Right ventricle myocardium inferior (tissue), 1 donor: Measurements from ENCODE around the gene RAB11FIP3. TPM values are rescaled to one million over a fixed set of nuclear protein-coding genes. Genes with fewer than 3 reads are reported as not detected.
"Not testable (repeated sequence)": the region's sequence is repeated elsewhere in the genome, so short reads cannot be mapped to it uniquely, and the experiment has no call there.

Source experiments
- ATAC-seq: fragments of 200-7000 bp; cut with Tn5 transposase; one replicate; pipeline ENCODE4 v1.9.1; 2020; ENCODE audit warnings: mild to moderate bottlenecking, moderate library complexity
- DNase-seq: peaks from one replicate; pipeline ENCODE4 v3.0.0; 2021; ENCODE audit errors: missing footprints
- intact Hi-C: fragments of 100-400 bp; cut with DNase I; formaldehyde crosslinking; loops from one replicate; pipeline ENCODE4 v1.11.0; 2022
- total RNA-seq: library from RNA; stranded (reverse); fragmentation: NEBNext Ultra II Directional; extraction: Animal tissue kit (Norgen Biotek cat#: 25700); gene quantifications from one replicate; pipeline ENCODE4 v1.2.1, GENCODE V29; 2021
- donor health status: DM: no; HTN: yes; CAD: no; lungs with severe emphysema.

The RAB11FIP3 gene
- total RNA-seq, 1 donor from 2014 or later = 23.3 TPM

- intact Hi-C loops = no loop called here
- DNase-seq (no peak), ATAC-seq (no peak)
Observed at GRCh38 chr16:476039-476438, 50.6 kb downstream of the RAB11FIP3 start.

GRCh38 chr16:477301-478157 lies 52.1 kb downstream of the RAB11FIP3 start:
- intact Hi-C loops = no loop called here
- peak; percentile 26 for ATAC-seq

GRCh38 chr16:478287-478686 lies 52.8 kb downstream of the RAB11FIP3 start:
- DNase-seq, intact Hi-C loops, ATAC-seq: not testable (repeated sequence)

More at GRCh38 chr16:477301-478157, 52.1 kb downstream of the RAB11FIP3 start:
- DNase-seq = no peak

- ATAC-seq (no peak), DNase-seq (no peak)
- intact Hi-C loops = no loop called here
Observed at GRCh38 chr16:482468-483185, 57.2 kb downstream of the RAB11FIP3 start.

GRCh38 chr16:483341-484075 lies 58.1 kb downstream of the RAB11FIP3 start:
- intact Hi-C loops = no loop called here
- ATAC-seq (peak; percentile 49), DNase-seq (no peak)

DNA sequence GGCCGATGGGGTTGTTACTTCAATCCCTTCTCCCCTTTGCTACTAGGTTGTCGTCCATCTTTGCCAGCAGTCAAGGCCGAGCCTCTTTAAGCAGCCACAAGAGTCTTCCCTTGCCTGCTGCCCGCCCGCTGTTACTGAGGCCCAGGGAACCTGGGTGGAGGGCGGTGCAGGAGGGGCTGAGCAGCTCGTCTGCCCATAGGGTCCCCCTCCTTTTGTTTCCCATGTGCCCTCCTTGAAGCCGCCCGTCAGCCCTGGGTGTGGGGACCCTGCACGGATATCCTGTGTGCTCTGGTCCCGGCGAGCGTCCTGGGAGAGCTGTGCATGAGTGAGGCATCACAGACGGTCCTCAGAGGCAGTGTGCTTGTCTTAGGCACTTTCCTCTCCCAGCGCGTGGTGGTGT lies 64.2 kb downstream of the RAB11FIP3 start:
- DNase-seq (no peak), ATAC-seq (no peak)
- intact Hi-C loops = no loop called here

DNA sequence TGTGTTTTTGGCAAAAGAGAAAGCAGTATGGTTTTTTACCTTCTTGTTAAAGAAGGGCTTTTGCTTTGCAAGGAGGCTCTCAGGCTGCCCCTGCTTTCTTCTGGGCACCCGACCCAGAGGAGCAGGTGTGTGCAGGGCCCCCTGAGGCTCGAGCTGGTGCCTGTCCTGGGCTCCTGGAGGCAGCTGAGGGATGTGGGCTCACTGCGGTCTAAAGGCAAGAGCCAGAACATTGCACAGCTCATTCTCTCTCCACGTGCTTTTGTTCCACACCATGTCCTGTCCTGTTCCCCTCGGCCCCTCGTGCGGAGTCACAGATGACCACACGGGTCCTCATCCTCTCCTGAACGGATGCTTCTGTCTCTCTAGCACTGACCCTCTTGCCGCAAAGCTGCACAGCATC lies 65.3 kb downstream of the RAB11FIP3 start:
- ATAC-seq (no peak), DNase-seq (no peak)
- intact Hi-C loops = no loop called here

- ATAC-seq = no peak
- DNase-seq = no peak
- intact Hi-C loops = no loop called here
Observed at GRCh38 chr16:491220-491919, 65.9 kb downstream of the RAB11FIP3 start.

DNA sequence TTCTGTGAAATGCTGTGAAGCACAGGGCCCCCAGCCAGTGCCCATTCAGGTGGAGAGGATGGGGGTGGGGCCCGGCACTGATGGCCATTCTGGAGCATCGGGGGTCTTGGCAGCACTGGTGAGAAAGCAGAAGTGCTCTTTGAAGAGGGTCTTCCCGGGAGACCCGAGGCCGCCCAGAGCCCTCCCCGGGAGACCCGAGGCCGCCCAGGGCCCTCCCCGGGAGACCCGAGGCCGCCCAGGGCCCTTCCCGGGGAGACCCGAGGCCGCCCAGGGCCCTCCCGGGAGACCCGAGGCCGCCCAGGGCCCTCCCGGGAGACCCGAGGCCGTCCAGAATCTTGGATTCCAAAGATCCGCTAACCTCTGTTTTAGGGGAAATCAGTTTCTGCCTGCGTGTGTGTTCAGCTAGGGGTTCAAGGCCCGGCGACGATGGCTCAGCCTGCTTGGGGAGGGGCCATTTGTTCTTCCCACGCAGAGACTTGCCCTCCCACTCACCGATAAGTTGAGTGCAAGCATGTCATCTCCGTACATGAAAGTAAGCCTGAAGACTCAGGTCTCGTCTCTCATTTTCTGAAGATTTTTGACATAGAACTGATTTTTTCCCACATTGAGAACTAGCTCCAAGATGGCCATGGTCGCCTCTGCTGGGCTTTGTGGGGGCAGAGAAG lies 66.9 kb downstream of the RAB11FIP3 start:
- ATAC-seq = no peak
- intact Hi-C loops = no loop called here
- no peak for DNase-seq

- ATAC-seq, DNase-seq, intact Hi-C loops: not testable (repeated sequence)
Observed at GRCh38 chr16:494676-495075, 69.2 kb downstream of the RAB11FIP3 start.

GRCh38 chr16:495127-495748 lies 69.8 kb downstream of the RAB11FIP3 start:
- intact Hi-C loops = no loop called here
- ATAC-seq = no peak
- DNase-seq = no peak

- no peak for ATAC-seq
Observed at GRCh38 chr16:496097-496886, 70.8 kb downstream of the RAB11FIP3 start.

DNA sequence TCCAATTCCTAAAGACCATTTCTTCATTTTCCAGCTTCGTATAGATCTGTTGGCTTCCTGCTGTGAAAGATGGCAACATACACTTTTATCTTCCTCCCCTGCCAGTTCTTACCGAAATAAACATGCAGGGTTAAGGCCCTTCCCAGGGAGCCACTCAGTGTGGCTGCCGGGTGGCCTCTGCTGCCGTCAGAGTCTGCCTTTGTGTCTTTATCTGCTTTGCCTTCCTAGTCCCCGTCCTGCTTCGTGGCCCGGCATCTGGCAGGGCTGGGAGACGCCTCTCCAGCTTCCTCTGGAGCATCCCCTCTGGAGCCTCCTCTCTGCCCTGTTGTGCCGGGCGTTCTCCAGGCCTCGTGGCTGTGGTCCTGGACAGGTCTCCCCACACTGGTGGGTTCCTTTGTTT lies 71.8 kb downstream of the RAB11FIP3 start:
- no peak for ATAC-seq
- intact Hi-C loops = no loop called here
- DNase-seq = no peak

More at GRCh38 chr16:496097-496886, 70.8 kb downstream of the RAB11FIP3 start:
- DNase-seq = no peak
- intact Hi-C loops = no loop called here

DNA sequence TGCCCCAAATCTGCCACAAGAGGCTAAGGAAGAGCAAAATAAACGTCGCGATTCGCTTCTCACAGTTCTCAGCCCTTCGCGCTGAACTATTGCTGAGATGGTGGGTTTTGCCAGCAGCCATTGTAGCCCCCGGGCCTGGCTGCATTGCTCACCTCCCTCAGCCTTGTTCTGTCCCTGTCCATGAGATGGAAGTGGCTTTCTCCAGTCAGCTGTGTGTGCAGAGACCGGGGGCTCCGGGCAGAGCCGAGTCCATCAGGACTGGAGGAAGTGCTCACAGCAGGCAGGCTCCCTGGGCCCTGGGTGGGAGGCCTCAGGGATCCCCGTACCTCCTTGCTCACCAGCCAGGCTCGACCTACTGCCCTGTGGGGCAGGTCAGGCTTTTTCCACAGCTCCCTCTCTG lies 74.5 kb downstream of the RAB11FIP3 start:
- intact Hi-C loops = no loop called here
- ATAC-seq (no peak), DNase-seq (no peak)

- ATAC-seq (peak; percentile 78), DNase-seq (no peak)
- intact Hi-C loops = no loop called here
Observed at GRCh38 chr16:500709-501108, 75.3 kb downstream of the RAB11FIP3 start.

DNA sequence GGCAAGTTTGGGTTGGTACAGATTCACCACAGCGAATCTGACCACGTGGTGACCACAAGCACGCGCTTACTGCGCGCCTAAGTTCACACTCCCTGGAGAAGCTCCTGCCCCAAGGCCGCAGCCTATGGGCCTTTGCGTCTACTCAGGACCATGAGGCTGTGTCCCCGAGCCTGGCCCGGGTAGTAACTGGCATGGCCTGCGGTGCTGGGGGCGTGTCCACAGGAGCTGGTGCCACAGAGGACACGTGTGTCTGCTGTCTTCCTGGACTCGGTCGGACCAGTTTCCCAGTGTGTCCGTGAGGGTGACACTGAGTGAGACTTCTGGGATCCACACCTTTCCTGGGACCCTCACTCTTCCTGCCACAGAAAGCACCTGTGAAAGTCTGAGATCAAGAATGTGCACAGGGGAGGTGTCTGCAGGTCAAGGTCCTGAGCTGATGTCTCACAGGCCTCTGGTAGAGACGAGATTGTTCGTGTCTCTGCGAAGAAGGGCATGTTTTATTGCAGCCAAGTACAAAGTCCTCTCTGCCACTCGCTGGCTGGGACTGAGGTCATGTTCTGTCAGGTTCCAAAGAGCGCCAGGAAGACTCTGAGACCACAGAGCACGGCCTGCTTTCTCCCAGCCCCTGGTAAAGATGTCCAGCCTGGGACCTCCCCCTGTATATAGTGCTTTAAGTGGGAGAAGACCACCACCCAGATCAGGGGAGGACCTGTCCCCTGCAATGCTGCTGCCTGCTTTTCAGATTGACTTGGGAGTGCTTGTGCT lies 76.9 kb downstream of the RAB11FIP3 start:
- DNase-seq = no peak
- intact Hi-C loops = no loop called here
- ATAC-seq = peak; percentile 38
